K562 (cell line): ENCODE data around the gene COA3. TPM values are rescaled to one million over a fixed set of nuclear protein-coding genes. Genes with fewer than 3 reads are reported as not detected.

Experiments
- ARID3A ChIP-seq: IDR thresholded peaks from 2 replicates; pipeline ENCODE4 v1.6.1; 2012; ENCODE audit warnings: low read depth, low read length, improper control_type of control experiment, borderline replicate concordance
- CREB5 ChIP-seq: fragments of 250-450 bp; sonication (Bioruptor Pico); IDR thresholded peaks from 2 replicates; pipeline ENCODE4 v1.5.0; 2020; ENCODE audit warnings: mild to moderate bottlenecking
- NR0B1 ChIP-seq: fragments of 450-650 bp; IDR thresholded peaks from one replicate; pipeline ENCODE4 v1.6.1; 2018; ENCODE audit warnings: mild to moderate bottlenecking, moderate library complexity; ENCODE audit not compliant: partially characterized antibody
- REST ChIP-seq, 2 experiments: fragments of 450-650 bp; formaldehyde crosslinking in 1 of 2; IDR thresholded peaks; 2 replicates each; pipeline versions ENCODE4 v1.4.0 to v1.6.1; 2014 to 2020; ENCODE audit warnings: mild to moderate bottlenecking in 2 of 2, borderline replicate concordance in 1 of 2, low read depth in 1 of 2
- SIN3A ChIP-seq, 2 experiments: fragments of 150-350 bp in 1 of 2; IDR thresholded peaks; 2 replicates each; pipeline ENCODE4 v1.6.1; 2011 to 2016; ENCODE audit warnings: borderline replicate concordance in 2 of 2, low read depth in 2 of 2, low read length in 2 of 2, mild to moderate bottlenecking in 2 of 2, moderate library complexity in 2 of 2; ENCODE audit not compliant: control insufficient read depth in 1 of 2
- SLC30A9 ChIP-seq: fragments of 250-450 bp; sonication (Bioruptor Pico); IDR thresholded peaks from 2 replicates; pipeline ENCODE4 v1.8.0; 2022; ENCODE audit warnings: mild to moderate bottlenecking, moderate library complexity
- SNRNP70 ChIP-seq: fragments of 200-400 bp; formaldehyde crosslinking; optimal IDR thresholded peaks from 2 replicates; pipeline ENCODE3; 2017; ENCODE audit warnings: low read depth, low read length
- ZNF143 ChIP-seq: sonication (generic); formaldehyde crosslinking; IDR thresholded peaks from 2 replicates; pipeline ENCODE4 v1.9.0; 2022; ENCODE audit warnings: mild to moderate bottlenecking, missing genetic modification reagents
- ZNF175 ChIP-seq: fragments of 200-800 bp; sonication (Bioruptor generic); IDR thresholded peaks from 2 replicates; pipeline ENCODE4 v1.6.1; 2016; ENCODE audit warnings: low read depth, mild to moderate bottlenecking, missing genetic modification characterization, missing compliant biosample characterization
- ZNF561 ChIP-seq: fragments of 450-650 bp; formaldehyde crosslinking; conservative IDR thresholded peaks from 2 replicates; pipeline ENCODE4 v1.4.0; 2020; ENCODE audit warnings: mild to moderate bottlenecking, moderate library complexity
- ZNF717 ChIP-seq: fragments of 250-450 bp; sonication (Bioruptor Pico); IDR thresholded peaks from 2 replicates; pipeline ENCODE4 v1.5.0; 2021
- ZNF77 ChIP-seq: fragments of 250-450 bp; sonication (Bioruptor Pico); IDR thresholded peaks from 2 replicates; pipeline ENCODE4 v1.5.0; 2020
- ZNF778 ChIP-seq: fragments of 450-650 bp; formaldehyde crosslinking; IDR thresholded peaks from 2 replicates; pipeline ENCODE4 v1.4.0; 2020; ENCODE audit warnings: mild to moderate bottlenecking, moderate library complexity
- polyA plus RNA-seq, 8 experiments: library from polyadenylated mRNA; depleted of rRNA in 4 of 8; stranded (reverse) in 5 of 8; unstranded in 3 of 8; fragments of >200 nt; fragmentation: Nextera tagmentation in 2 of 8; fragmentation: Illumina TruSeq in 1 of 8; extraction: Ambion mirVana in 2 of 8; extraction: Trizol in 1 of 8; gene quantifications; 2 replicates each; pipeline versions ENCODE4 v1.2.1 to v1.2.3, GENCODE V29; 2011 to 2014; ENCODE audit warnings: inconsistent platforms in 1 of 8, missing spikeins in 1 of 8
- total RNA-seq, 7 experiments: library from RNA; depleted of rRNA in 6 of 7; stranded (reverse); fragments of >200 nt in 6 of 7; fragmentation: Illumina TruSeq in 2 of 7; extraction: Trizol in 2 of 7; gene quantifications; 2 replicates each; pipeline versions ENCODE4 v1.2.1 to v1.2.3, GENCODE V29; 2011 to 2021; ENCODE audit warnings: low replicate concordance in 1 of 7

Gene COA3
- total and polyA plus RNA-seq, 9 of the 15 experiments (the other 6 are each of a cell fraction or from before 2014, with no cell fraction given): 49.6 to 153 (median 61.4) TPM

- no peak for TF ChIP-seq CREB5 (CRISPR knock-in tag)
- no peak; the same call in 1 of the 2 replicates for TF ChIP-seq REST (IDR thresholded peaks at IDR 0.05; ENCODE audit: borderline replicate concordance)
- TF ChIP-seq REST (CRISPR knock-in tag; IDR thresholded peaks at IDR 0.05; ENCODE audit: low read depth): no peak
- TF ChIP-seq ZNF717 (CRISPR knock-in tag): no peak
- no peak for TF ChIP-seq ARID3A
- no peak for TF ChIP-seq ZNF143 (CRISPR knock-in tag)
- no peak for TF ChIP-seq ZNF561 (CRISPR knock-in tag)
- TF ChIP-seq ZNF778: no peak
- TF ChIP-seq SLC30A9 (CRISPR knock-in tag): no peak
- no peak for TF ChIP-seq SNRNP70
- TF ChIP-seq SIN3A (IDR thresholded peaks at IDR 0.05; ENCODE audit: borderline replicate concordance in 2 of 2, control insufficient read depth in 1 of 2, low read depth in 2 of 2, low read length in 2 of 2): no peak
- TF ChIP-seq ZNF175 (CRISPR knock-in tag): peak; percentile 84
- TF ChIP-seq NR0B1: no peak
- TF ChIP-seq ZNF77 (CRISPR knock-in tag): no peak
Measured at GRCh38 chr17:42775534-42776098, 22.9 kb downstream of the COA3 start (continued).
